Left cardiac atrium (tissue), 4 donors: ENCODE data around the gene CD46. TPM values are rescaled to one million over a fixed set of nuclear protein-coding genes. Genes with fewer than 3 reads are reported as not detected.

Source experiments
- ATAC-seq, 2 donors: fragments of 200-7000 bp; cut with Tn5 transposase; one replicate each; pipeline ENCODE4 v1.9.1; 2020; ENCODE audit warnings: mild to moderate bottlenecking in 2 of 2, moderate library complexity in 2 of 2
- DNase-seq: peaks from one replicate; pipeline ENCODE4 v3.0.0-alpha.2; 2020
- intact Hi-C, 2 donors: fragments of 100-400 bp; cut with DNase I; formaldehyde crosslinking; loops; one replicate each; pipeline versions ENCODE4 v1.14.1 to v1.15.1; 2022 to 2023
- total RNA-seq, 2 donors: library from RNA; stranded (reverse); fragmentation: NEBNext Ultra II Directional; extraction: Animal tissue kit (Norgen Biotek cat#: 25700); gene quantifications; one replicate each; pipeline ENCODE4 v1.2.1, GENCODE V29; 2021
- donor health status: DM: no; HTN: yes; CAD: no.
- donor health status: DM: no; HTN: yes; CAD: no; lungs with severe emphysema.
- donor health status: DM: yes; HTN: yes; CAD: no.
- donor health status: Dilated cardiomyopathy.

CD46 gene
- total RNA-seq, 2 donors from 2014 or later, result 108 to 110 TPM

DNA sequence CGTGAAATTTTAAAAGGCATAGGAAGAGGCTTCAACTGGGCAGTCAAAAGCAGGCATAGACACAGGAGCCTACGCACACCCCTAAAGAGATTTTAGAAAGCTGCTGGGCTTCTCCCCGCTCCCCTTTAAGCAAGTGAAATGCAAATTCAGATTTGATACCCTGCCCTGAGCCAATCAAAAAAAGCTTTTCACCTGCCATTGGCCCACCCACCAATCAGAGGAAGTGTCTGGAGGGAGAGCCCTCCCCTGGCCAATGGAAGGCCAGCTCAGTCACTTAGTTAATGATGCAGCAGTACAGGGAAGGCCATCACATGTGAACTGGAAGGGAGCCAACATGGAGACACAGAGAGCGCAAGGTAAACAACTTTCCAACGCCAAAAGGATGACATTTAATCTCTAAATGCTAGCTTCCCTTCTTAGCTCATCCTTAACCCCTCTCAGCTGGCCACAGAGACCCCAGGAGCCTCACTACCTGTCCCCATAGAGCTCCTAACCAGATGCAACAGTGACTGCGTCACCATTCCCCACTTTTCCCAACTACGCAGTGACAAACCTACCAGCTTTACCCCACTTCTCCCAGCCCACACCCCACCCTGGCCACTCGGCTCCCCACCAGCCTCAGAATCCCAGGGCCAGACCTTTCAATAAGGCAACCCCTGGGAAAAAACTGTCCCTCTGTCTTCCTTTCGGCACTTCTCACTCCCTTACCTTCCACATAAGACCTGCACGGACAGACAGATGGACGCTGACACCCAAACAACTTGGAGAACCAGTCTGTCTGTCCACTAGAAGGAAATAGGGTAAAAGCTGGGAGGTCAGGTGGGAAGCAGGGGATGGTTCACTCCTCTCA lies 71.0 kb downstream of the CD46 start:
- intact Hi-C loops, result no loop called here
- DNase-seq (peak; percentile 89), ATAC-seq (peak; percentile 78 to 81)

DNA sequence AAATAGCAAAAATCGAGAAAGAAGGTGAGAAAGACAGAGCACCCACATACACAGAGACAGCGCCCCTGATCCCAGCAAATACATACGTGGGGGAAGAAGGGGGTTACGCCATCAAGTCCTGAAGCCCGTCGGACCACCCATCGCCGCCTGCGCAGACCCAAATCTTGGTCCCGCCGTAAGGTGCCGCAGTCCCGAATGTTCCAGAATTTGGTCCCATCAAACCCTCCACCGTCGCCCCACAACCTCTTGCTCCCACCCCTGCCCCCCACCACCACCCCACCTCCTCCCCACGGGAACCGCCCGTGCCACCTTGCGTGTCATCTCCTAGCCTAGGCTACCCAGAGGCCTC lies 71.7 kb downstream of the CD46 start:
- intact Hi-C loops, result no loop called here
- DNase-seq (no peak), ATAC-seq (no peak)

DNA sequence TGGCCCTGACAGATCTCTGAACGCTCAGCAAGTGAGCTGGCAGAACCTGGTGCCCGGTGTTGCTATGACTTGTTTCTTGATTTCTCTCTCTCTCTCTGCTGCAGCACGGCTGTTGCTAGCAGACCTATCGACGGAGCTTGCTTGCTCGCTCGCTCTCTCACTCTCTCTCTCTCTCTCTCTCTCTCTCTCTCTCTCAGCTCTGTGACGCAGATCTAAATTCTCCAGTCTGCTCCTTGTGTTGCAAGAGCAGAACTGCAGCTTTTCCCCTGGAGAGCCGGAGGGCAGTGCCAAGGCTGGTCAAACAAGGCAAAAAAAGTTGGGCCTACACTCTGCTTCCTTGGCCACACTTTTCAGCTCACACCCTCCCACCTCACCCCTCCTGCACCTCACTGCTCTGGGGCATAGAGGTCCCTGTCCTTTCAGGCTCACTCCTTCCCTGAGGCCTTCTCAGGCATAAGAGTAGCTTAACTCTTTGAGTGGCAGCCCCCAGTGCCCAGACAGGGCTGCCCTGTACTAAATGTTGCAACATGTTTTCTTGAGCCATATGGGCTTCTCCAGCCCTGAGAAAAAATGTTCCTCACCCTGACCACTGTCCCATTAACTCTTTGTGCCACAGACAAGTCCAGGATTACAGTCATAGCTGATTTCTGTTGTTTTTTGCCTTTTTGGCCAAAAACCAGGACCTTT lies 72.2 kb downstream of the CD46 start:
- intact Hi-C loops, result no loop called here
- ATAC-seq, result peak; percentile 61 to 62
- DNase-seq, result peak; percentile 84

DNA sequence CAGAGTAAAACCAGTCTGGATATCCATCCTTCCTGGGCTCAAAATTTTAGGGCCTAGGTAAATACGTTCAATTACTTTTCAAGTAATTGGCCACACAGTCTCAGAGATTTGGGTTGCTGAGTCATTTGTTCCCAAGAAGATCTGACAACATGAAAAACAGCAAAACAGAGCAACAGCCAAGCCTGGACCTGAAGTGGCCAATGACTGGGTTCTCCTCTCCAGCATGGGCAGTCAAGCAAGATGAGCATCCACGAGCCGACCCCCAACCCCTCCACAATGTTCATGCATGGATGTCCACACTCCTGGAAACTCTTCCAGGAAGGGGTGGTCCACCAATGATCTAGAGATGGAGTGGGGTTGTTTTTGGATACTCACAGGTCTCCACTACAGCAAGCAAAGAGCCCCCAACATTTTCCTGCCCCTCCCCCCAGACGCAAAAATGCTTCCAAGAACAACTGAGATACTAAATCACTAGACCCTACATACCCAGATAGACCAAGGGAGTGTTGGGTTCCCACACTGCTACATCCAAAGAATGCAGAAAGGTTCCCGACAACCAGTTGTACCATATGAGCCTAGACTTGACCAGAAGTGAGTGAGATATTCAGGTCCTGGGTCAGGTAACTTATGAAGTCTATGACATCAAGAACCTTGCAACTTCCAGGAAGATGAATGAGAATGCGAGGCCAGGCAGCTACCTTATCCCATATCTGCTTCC lies 73.0 kb downstream of the CD46 start:
- DNase-seq (no peak), ATAC-seq (no peak)
- intact Hi-C loops, result loop anchor here (5.0 kb wide), 2 partner anchors 42 to 137 kb away; no protein-coding TSS in a partner anchor

DNA sequence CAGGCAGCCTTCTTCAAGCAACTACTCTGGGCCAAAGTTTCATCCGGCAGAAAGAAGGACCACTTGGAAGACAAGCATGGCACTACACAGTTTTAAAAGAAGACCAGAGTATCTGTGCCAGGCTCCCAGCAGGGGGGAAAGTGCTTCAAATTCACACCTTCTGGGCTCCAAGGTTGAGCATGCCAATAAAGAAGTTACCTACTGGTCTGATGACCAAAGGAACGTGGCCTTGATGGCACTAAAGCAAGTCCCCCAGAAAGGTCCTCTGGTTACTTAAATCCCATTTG lies 73.5 kb downstream of the CD46 start:
- ATAC-seq (no peak), DNase-seq (no peak)
- intact Hi-C loops, result loop anchor here (5.0 kb wide), 2 partner anchors 42 to 137 kb away; no protein-coding TSS in a partner anchor

DNA sequence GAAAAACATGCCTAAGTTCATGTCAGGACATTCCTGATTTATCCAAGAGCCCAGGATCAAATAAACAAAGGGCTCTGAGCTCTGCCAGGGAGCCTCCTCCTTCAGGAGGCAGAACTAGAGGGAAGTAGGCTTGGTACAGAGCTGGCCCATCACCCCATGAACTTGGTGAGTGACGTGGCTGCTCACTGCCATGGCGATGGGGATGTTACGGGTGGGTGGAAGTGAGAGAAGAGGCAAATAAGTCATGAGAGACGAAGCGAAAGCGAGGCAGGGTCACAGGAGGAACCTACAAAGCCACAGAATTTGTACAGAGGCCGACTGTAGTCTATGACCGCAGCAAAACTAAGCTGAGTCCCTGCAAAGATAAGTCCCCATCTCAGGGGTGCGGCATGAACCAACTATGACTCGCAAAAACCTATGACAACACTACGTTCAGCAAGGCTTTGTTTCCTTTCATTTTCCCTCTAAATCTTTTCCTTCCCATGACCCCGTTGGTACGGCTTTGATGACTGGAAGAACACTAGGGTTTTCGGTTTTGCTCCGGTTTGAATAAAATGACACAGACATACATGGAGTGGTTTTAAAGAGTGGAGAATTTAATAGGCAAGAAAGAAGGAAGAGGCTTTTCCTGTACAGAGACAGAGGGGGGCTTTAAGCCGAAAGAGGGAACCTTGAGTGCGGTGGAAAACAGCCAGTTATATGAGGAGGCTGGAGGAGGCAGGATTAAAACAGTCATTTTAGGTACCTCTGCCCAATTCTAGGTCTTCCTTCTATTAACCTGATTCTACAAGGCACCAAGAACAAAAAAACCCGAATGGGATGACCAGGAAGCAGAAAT lies 74.1 kb downstream of the CD46 start:
- ATAC-seq, result peak in 1 of 2 donors; percentile 27
- intact Hi-C loops, result loop anchor here (5.0 kb wide), 2 partner anchors 41 to 136 kb away; no protein-coding TSS in a partner anchor
- DNase-seq, result peak; percentile 80

- DNase-seq, result peak; percentile 27
- intact Hi-C loops, result loop anchor here (5.0 kb wide), 2 partner anchors 40 to 135 kb away; no protein-coding TSS in a partner anchor
- ATAC-seq, result no peak
Measured at GRCh38 chr1:207826557-207827487, 75.0 kb downstream of the CD46 start.

DNA sequence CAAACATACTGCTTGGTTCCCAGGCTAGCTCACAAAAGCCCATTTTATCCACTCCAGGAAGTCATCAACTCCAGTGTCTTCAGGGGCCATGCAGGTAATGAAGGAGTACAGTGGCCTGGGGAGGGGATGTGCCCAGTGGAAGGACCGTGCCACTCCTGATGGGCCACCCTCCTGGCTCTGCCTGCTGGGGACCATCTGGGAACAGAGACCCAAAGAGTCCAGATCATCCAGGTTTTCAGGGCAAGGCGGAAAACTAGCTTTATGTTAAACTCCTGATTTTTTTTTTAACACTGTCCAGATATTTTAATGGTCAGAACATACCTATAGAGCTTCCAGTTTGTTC lies 75.6 kb downstream of the CD46 start:
- no peak for ATAC-seq
- intact Hi-C loops, result loop anchor here (5.0 kb wide), 2 partner anchors 40 to 135 kb away; no protein-coding TSS in a partner anchor
- no peak for DNase-seq

DNA sequence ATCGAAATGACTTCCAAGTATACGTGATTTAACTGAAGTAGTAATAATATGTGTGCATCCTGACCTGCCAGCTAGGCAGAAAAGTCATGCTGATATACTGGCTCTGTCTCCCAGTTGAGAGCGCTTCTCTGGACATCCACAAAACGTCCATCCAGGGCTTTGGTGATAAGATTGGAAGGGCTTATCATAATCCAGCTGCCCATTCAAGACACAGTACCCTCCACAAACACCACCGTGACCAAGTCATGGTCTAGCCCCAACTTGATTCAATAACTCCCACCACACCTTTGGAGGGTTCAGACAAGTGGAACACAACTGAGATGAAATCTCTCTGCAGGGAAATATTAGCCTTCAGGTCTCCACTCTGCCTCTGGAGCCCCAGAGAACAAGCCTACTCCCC lies 76.2 kb downstream of the CD46 start:
- ATAC-seq (no peak), DNase-seq (no peak)
- intact Hi-C loops, result loop anchor here (1.0 to 5.0 kb wide), 3 partner anchors 39 to 134 kb away; no protein-coding TSS in a partner anchor

DNA sequence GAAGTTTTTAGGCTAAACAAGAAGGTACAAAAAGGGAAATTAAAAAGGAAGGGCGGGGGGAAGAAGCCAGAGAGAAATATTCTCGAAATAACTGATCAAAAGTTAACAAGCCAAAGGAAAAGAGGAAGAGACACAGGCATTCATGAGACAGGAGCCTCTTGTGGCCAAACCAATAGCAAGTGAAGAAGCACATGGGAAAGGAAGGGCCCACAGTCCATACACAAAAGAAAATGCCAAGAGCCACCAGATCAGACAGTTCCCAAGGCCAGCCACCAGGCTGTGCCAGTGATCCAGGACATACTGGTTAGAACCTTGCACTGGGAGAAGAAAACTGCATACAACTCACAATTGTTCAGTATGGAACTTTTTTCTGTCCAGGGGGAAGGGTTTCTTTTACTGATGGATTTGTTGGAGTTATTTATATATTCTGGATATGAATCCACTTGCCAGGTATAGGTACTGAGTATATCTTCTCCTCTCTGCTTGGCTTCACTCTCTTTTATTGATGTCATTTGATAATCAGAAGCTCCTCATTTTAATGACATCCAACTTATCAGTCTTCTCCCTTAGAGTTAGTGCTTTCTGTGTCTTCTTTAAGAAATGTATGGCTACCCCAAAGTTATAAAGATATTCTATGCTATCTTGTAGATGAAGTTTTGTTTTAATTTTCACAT lies 76.8 kb downstream of the CD46 start:
- DNase-seq (peak; percentile 78), ATAC-seq (peak; percentile 35 to 50)
- intact Hi-C loops, result loop anchor here (1.0 to 5.0 kb wide), 3 partner anchors 39 to 134 kb away; no protein-coding TSS in a partner anchor

DNA sequence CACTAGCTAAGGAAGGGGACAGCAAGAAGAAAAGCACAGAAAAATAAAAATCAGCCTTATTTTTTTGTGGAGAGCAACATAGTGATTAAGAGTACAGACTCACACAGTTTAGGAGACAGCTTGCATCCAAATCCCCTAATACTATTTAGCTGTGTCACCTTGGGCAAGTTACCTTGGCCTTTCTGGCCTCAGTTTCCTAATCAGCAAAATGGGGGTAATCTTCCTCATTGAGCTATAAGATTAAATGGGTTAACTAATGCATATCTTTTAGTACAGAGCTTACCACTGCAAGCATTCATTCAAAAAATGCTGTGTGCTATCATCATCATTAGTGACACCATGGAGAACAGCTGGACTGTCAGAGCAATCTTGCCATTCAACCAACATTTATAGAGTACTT lies 77.7 kb downstream of the CD46 start:
- ATAC-seq (no peak), DNase-seq (no peak)
- intact Hi-C loops, result loop anchor here (5.0 kb wide), 2 partner anchors 38 to 133 kb away; no protein-coding TSS in a partner anchor

DNA sequence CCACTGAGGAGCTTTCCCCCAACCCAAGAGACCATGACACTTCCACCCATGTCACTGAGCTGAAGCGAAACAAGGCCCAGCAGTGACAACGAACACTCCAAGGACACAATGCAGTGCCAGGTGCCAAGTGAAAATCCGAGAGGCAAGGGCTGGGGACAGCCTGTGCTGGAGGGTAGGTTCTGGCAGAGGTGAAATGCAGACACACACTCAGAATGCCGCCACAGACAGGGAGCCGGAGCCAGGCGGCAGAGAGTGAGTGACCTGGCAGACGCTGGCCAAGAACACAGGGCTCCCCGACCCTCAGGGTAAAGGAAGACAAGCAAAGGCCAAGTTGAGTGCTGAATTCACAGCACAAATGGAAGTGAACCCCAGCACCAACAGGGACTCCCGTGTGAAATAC lies 78.9 kb downstream of the CD46 start:
- intact Hi-C loops, result no loop called here
- DNase-seq (no peak), ATAC-seq (peak; percentile 45 to 59)

- ATAC-seq (peak in 1 of 2 donors; percentile 53), DNase-seq (no peak)
- intact Hi-C loops, result no loop called here
Measured at GRCh38 chr1:207831517-207832327, 79.9 kb downstream of the CD46 start.

DNA sequence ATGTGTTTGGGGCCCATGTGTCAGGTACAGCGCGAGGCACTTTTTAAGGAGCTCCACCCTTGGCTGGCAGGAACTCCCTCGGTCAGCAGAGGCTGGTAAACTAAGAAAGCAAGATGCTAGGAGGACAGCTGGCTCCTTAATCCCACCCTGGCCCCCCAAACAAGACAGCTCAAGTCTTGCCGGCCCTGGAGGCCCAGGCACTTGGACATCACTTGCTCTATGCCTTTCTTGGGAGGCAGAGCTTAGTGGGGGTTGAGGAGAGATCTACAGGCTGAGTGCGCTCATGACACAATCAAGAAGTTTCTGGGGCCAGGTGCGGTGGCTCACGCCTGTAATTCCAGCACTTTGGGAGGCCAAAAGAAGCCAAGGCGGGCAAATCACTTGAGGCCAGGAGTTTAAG lies 80.9 kb downstream of the CD46 start:
- ATAC-seq, result no peak

DNA sequence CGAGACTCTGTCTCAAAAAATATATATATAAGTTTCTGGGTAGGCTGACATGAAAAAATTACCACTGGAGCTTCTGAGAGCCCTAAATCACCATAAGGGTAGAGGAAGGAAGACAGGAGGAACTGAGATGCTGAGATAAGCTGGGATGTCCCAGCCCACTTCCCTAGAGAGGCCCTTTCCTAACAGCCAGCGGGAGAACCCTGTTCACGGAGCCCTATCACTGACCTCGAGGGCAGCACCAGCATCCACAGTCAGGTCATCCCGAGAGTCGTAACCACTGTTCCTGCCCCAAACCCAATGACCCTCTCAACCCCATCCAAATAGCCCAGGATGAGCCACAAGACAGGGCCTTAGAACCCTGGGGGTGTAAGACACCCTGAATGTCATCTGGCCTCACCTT lies 81.5 kb downstream of the CD46 start:
- intact Hi-C loops, result no loop called here
- DNase-seq, result no peak

More for the DNA sequence above, 80.9 kb downstream of the CD46 start:
- no peak for DNase-seq
- intact Hi-C loops, result no loop called here

DNA sequence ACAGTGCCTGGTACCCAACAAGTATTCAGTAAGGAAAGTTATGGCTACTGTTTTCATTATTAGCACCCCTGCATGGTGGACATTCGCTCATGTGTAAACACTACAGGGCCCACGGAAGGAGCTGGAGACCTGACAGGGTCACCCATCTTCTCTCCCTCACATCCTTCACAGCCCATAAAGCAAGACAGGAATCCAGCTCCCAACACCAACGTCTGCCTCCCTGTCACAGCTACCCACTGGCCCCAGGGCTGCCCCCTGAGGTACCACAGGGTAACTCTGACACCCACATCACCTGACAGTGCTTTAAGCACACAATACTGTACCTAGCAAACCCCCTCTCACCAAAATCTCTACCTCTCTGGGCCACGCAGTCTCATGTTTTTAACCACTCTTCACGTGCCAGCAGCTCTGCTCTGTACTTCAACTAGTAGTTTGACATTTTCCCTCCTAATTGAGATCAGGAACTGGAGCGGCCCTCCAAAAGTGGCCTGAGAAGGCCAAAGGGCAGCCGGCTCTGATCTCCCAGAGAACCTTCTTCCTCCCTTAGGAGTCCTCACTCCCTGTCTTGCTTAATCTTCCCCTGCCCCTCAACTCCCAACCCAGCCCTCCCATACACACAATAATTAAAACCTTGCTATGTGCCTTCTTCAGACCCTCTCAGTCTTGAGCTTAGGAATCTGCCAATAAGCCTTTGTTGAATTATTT lies 82.3 kb downstream of the CD46 start:
- intact Hi-C loops, result no loop called here
- ATAC-seq, result no peak
- no peak for DNase-seq

More for the DNA sequence above, 81.5 kb downstream of the CD46 start:
- no peak for ATAC-seq
